GM11168 (cell line): ENCODE measurements around the gene SRRM4.

Experiments used
- in situ Hi-C: fragments of 300-500 bp; cut with MboI; formaldehyde crosslinking; loops from one replicate; pipeline ENCODE4 v1.12.0; 2022; ENCODE audit warnings: low sequenced_read_pairs; ENCODE audit not compliant: unreplicated experiment

The SRRM4 gene

DNA sequence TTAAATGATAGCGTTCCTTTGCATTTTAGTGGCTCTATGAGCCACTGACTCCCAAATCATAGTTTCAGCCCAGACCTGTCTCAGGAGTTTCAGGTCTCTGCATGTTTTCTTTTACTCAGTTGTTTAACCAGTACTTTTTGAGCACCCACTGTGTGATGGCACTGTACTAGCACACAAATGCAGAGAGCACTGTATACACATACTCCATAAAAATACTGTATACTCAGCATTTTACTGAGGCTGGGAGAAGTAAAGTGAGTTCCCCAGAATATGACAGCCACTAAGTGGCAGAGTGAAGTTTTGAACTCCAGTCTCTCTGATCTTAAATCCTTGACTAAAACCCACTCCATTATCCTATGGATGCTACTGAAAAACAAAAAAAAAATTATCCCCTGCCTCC is 121.4 kb downstream of the SRRM4 start:
- in situ Hi-C loops, result loop anchor here (25.0 kb wide), 1 partner anchor 310 kb away; no protein-coding TSS in a partner anchor

DNA sequence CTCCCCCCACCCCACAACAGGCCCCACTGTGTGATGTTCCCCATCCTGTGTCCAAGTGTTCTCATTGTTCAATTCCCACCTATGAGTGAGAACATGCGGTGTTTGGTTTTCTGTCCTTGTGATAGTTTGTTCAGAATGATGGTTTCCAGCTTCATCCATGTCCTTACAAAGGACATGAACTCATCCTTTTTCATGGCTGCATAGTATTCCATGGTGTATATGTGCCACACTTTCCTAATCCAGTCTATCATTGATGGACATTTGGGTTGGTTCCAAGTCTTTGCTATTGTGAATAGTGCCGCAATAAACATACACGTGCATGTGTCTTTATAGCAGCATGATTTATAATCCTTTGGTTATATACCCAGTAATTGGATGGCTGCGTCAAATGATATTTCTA is 123.6 kb downstream of the SRRM4 start:
- in situ Hi-C loops, result loop anchor here (25.0 kb wide), 1 partner anchor 307 kb away; no protein-coding TSS in a partner anchor

- in situ Hi-C loops, result loop anchor here (25.0 kb wide), 1 partner anchor 299 kb away; no protein-coding TSS in a partner anchor
These were observed 132.2 kb downstream of the SRRM4 start for GRCh38 chr12:119113496-119113986.

DNA sequence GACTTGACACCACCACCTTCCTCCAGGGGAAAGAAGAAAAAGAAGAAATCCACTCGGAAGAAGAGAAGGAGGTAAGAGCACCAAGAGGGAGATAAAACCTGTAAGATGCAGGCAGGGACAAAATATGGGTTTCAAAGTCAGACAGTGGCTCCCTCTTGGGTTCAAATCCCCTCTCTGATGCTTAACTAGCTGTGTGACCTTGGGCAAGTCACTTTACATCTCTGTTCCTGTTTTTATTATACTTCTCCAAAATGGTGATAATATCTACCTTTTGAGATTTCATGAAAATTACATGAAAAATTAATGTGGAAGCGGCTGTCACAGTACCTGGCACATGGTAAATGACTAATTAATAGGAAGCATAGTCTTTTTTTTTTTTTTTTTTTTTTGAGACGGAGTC is 133.0 kb downstream of the SRRM4 start:
- in situ Hi-C loops, result loop anchor here (25.0 kb wide), 1 partner anchor 298 kb away; no protein-coding TSS in a partner anchor

DNA sequence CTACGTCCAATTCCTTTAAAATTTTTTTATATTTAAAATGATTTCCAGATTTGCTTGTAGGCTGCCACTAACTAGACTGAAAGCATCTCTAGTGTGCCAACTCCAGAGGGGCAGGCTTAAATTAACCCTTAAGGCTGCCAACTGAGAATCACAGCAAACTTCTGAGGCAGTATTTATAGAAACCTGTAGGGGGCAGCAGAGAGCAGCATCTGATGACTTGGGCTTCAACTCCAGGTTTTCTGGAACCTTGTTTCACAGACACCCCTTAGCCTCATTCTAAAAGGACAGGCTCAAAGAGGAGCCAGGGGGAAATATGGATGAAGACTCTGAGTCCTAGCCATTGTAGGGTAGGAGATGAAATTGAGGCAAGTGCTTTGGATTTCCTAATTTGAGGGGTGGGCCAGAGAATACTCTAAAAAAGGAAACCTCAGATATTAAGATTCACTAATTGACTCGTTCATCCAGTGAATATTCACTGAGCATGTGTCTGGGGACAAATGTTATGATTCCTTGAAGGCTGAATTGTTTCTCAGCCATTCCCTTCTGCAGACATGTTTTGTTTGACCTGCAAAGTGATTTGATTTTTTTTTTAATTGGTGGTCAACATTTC is 134.1 kb downstream of the SRRM4 start:
- in situ Hi-C loops, result loop anchor here (25.0 kb wide), 1 partner anchor 297 kb away; no protein-coding TSS in a partner anchor

GRCh38 chr12:119117936-119118335 is 136.6 kb downstream of the SRRM4 start:
- in situ Hi-C loops, result loop anchor here (25.0 kb wide), 1 partner anchor 294 kb away; no protein-coding TSS in a partner anchor

GRCh38 chr12:119118625-119119024 is 137.3 kb downstream of the SRRM4 start:
- in situ Hi-C loops, result loop anchor here (25.0 kb wide), 1 partner anchor 294 kb away; no protein-coding TSS in a partner anchor

GRCh38 chr12:119122047-119122446 is 140.7 kb downstream of the SRRM4 start:
- in situ Hi-C loops, result loop anchor here (25.0 kb wide), 1 partner anchor 290 kb away; no protein-coding TSS in a partner anchor

DNA sequence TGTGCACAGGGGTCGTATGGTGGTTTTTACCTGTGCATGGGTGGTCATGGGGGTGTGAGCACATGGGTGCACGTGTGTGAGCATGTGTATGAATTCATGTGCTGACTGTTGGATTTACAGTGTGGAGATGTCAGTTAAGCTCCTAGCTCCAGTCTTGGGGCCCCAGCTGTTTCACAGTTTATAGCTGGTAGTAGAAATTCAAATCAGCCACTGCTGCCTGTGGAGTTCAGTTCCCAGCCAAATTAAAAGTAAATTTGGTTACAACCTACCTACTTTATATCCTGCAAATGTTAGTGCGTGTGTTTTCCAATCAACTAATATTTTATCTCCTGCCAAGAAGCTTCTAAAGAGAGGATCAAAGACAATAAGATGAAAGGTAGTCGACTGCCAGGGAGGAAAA is 141.4 kb downstream of the SRRM4 start:
- in situ Hi-C loops, result loop anchor here (25.0 kb wide), 1 partner anchor 290 kb away; no protein-coding TSS in a partner anchor

- in situ Hi-C loops, result no loop called here
These were observed 147.2 kb downstream of the SRRM4 start for GRCh38 chr12:119128527-119128926.

GRCh38 chr12:119129827-119130434 is 148.6 kb downstream of the SRRM4 start:
- in situ Hi-C loops, result no loop called here

- in situ Hi-C loops, result no loop called here
These were observed 149.2 kb downstream of the SRRM4 start for GRCh38 chr12:119130523-119130922.

DNA sequence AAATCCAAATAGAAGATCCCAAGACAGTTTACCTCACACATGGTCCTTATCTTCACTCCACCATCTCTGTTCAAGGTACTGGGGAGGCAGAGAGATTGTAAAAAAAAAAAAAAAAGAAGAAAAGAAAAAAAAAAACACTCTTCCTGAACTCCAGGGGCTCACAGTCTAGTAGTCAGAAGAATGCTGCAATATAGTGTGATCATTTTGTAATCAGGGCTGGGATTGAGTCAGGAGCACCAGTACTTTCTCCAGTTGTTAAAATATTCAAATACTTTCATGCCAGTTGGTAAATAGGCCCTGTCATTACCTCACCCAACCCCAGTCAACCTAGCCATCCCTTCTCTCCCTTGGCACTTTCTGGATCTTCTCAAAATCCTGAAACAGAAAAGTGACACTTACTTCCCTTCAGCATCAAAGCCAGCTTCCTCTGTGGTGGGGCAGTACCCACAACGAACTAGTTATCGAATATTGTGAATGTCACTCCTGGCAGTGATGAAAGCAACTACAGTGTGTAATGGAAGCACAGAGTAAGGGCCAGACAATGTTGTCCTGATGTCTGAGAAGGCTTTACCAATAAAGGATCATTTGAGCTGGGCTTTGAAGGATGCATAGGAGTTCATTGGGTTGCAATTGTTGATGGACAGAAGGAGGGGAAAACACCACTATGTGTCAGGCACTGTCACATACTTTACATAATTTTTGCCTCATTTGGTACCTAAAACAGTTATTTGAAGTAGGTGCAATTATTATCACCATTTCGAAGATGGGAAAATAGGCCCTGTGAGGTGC is 153.1 kb downstream of the SRRM4 start:
- in situ Hi-C loops, result no loop called here

DNA sequence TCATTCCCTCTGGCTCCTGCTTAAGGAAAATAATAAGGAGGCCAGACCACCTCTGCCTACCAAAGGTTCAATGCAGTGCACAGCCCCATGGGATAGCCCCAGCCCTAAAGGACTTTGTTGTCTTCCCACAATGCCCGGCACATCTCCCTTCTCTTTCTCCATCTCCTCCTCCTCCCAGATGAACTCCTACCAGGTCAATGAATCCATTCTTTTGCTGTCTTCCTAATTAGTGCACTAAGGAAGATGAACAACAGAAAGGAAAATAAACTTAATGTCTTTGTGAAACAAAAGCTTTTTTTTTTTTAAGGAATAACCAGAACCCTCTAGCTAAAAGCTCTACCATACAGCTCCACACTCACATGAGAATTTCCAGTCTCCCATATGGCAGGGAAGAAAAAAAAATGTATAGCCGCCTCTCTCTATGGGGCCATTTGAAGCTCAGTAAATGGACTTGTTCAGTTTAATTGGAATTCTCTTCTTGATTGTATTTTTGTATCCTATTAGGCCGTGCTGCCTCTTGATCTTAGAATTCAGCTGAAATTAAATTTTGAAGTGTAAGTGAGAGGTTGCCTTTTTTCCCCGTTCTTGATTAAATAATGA is 155.6 kb downstream of the SRRM4 start:
- in situ Hi-C loops, result no loop called here

GRCh38 chr12:119139448-119139847 is 158.1 kb downstream of the SRRM4 start:
- in situ Hi-C loops, result no loop called here

GRCh38 chr12:119145367-119145766 is 164.0 kb downstream of the SRRM4 start:
- in situ Hi-C loops, result no loop called here

- in situ Hi-C loops, result no loop called here
These were observed 166.6 kb downstream of the SRRM4 start for GRCh38 chr12:119147847-119148448.

DNA sequence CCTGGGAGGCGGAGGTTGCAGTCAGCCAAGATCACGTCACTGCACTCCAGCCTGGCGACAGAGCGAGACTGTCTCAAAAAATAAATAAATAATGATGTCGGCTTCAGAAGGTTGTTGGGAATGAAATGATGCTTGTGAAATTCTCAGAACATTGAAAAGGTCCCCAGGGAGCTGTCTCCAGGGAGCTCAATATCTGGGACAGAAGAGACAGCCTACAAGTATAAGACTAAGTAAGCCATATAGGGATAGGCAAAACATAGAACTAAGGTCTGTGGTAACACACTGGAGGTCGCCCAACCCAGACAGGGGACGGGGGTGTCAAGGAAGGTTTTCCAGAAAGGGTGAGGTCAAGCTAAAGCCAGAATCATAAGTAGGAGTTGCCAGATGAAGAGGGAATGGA is 167.9 kb downstream of the SRRM4 start:
- in situ Hi-C loops, result no loop called here

DNA sequence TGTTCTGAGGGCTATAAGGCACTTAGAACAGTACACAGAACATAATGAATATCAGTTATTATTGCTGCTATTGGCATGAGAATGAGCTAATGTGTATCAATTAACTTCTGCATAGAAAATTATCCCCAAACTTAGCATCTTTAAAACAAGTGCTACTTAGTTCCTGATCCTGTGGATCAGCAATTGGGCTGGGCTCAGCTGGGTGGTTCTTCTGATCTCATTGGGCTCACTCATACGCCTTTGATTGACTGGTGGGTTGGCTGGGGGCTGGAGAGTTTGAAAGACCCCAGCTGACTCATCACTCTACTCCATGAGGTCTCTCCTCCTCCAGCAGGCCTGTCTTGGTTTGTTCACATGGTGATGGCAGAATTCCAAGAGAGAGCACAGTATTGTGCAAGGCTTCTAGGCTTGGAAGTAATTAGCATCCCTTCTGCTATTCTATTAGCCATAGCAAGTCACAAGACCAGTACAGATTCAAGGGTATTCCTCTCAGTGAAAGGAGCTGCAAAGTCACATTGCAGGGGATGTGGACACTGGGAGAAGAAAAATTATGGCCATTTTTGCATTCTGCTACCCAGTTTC is 170.2 kb downstream of the SRRM4 start:
- in situ Hi-C loops, result no loop called here
